ENCODE data around the gene FBXO38. TPM values are rescaled to one million over a fixed set of nuclear protein-coding genes. Genes with fewer than 3 reads are reported as not detected.

FBXO38 gene
- total and polyA plus RNA-seq, 2 donors = 25.1 to 49.9 TPM

DNA sequence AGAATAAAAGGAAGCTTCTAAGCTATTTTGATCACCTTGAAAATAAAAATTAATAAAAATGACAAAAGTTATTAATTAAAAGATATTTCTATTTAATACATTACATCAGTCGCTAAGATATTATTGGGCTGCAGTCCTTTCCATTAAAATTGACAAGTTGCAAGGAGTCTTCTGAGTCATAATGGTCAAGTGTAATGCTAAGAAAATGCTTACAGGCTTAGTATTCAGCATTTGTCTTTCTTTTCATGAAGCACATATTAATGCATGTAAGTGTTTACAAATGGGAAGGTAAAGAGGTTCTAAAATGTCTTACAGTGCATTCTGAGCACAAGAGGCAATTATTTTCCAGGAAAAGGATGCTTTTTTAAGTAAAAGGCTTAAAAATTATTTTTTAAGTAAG is 31.1 kb upstream of the FBXO38 start:
- H3K9me3 ChIP-seq (ENCODE audit: control insufficient read depth in 2 of 2, insufficient read depth in 1 of 2, low read length in 1 of 2) = no peaks in the 10 kb centered on the region
- no peaks in the 10 kb centered on the region for H3K27me3 ChIP-seq (ENCODE audit: control insufficient read depth in 2 of 2, insufficient read depth in 1 of 2, low read length in 1 of 2)
- no peak overlapping the region for H3K27ac ChIP-seq (ENCODE audit: low read depth in 1 of 2, low read length in 1 of 2)
- DNase-seq (ENCODE audit: low read depth in 6 of 9, low spot score in 9 of 9) = no peak
- no peaks in the 10 kb centered on the region for H3K4me1 ChIP-seq (ENCODE audit: control insufficient read depth in 2 of 2, insufficient read depth in 2 of 2, low read length in 2 of 2)
- no peak overlapping the region for H3K4me3 ChIP-seq (ENCODE audit: low read length in 2 of 2)
- 44% methylated on average over 1 of the region's 1 CpG for WGBS
- H3K36me3 ChIP-seq (ENCODE audit: control insufficient read depth in 2 of 2, insufficient read depth in 2 of 2, low read length in 1 of 2) = no peaks in the 10 kb centered on the region

- WGBS = 96% methylated on average over 2 of the region's 2 CpGs
Observed at GRCh38 chr5:148353634-148354033, 30.1 kb upstream of the FBXO38 start.

DNA sequence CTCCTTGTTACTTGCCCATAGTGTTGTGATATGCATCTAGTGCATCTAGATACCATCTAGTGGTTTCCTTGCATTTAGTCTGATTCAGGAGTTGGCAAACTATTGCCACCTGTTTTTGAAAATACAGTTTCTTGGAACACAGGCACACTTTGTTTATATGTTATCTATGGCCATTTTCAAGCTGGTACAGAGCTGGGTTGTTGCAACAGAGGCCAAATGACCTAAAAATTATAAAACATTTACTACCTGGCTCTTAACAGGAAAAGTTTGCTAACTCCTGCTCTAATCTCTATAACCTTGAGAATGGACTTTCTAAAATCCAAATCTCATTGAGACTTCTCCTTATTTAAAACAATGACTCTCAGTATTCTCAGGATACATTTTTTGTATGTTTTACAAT is 19.4 kb upstream of the FBXO38 start:
- no peaks in the 10 kb centered on the region for H3K27me3 ChIP-seq (ENCODE audit: control insufficient read depth in 2 of 2, insufficient read depth in 1 of 2, low read length in 1 of 2)
- no peak for DNase-seq (ENCODE audit: low read depth in 6 of 9, low spot score in 9 of 9)

More at GRCh38 chr5:148353634-148354033, 30.1 kb upstream of the FBXO38 start:
- DNase-seq (ENCODE audit: low read depth in 6 of 9, low spot score in 9 of 9) = no peak
- Histone ChIP-seq H3K4me1 (ENCODE audit: control insufficient read depth in 2 of 2, insufficient read depth in 2 of 2, low read length in 2 of 2) (no peaks in the 10 kb centered on the region), H3K27me3 (ENCODE audit: control insufficient read depth in 2 of 2, insufficient read depth in 1 of 2, low read length in 1 of 2) (no peaks in the 10 kb centered on the region), H3K4me3 (ENCODE audit: low read length in 2 of 2) (no peak overlapping the region), H3K9me3 (ENCODE audit: control insufficient read depth in 2 of 2, insufficient read depth in 1 of 2, low read length in 1 of 2) (no peaks in the 10 kb centered on the region), H3K27ac (ENCODE audit: low read depth in 1 of 2, low read length in 1 of 2) (no peak overlapping the region), H3K36me3 (ENCODE audit: control insufficient read depth in 2 of 2, insufficient read depth in 2 of 2, low read length in 1 of 2) (no peaks in the 10 kb centered on the region)

DNA sequence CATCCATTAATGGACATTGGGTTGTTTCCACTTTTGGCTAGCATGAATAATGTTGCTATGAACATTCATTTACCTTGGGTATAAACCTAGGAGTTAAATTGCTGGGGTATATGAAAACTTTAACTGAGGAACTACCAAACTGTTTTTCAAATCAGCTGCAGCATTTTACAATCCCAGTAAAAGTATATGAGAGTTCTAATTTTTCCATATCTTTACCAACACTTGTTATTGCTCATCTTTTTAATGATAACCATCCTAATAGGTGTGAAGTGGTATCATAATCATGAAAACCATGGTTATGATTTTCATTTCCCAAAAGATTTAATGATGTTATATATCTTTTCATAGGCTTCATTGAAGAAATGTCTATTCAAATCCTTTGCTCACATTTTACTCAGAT is 15.5 kb upstream of the FBXO38 start:
- H3K4me3 ChIP-seq (ENCODE audit: low read length in 2 of 2) = no peak overlapping the region
- no peaks in the 10 kb centered on the region for H3K36me3 ChIP-seq (ENCODE audit: control insufficient read depth in 2 of 2, insufficient read depth in 2 of 2, low read length in 1 of 2)
- H3K9me3 ChIP-seq (ENCODE audit: control insufficient read depth in 2 of 2, insufficient read depth in 1 of 2, low read length in 1 of 2) = no peaks in the 10 kb centered on the region
- H3K4me1 ChIP-seq (ENCODE audit: control insufficient read depth in 2 of 2, insufficient read depth in 2 of 2, low read length in 2 of 2) = no peaks in the 10 kb centered on the region
- no peak overlapping the region for H3K27ac ChIP-seq (ENCODE audit: low read depth in 1 of 2, low read length in 1 of 2)
- no peaks in the 10 kb centered on the region for H3K27me3 ChIP-seq (ENCODE audit: control insufficient read depth in 2 of 2, insufficient read depth in 1 of 2, low read length in 1 of 2)
- DNase-seq (ENCODE audit: low read depth in 6 of 9, low spot score in 9 of 9) = no peak

More for the DNA sequence above, 19.4 kb upstream of the FBXO38 start:
- no peak overlapping the region for H3K4me3 ChIP-seq (ENCODE audit: low read length in 2 of 2)
- no peaks in the 10 kb centered on the region for H3K9me3 ChIP-seq (ENCODE audit: control insufficient read depth in 2 of 2, insufficient read depth in 1 of 2, low read length in 1 of 2)
- no peaks in the 10 kb centered on the region for H3K4me1 ChIP-seq (ENCODE audit: control insufficient read depth in 2 of 2, insufficient read depth in 2 of 2, low read length in 2 of 2)
- no peaks in the 10 kb centered on the region for H3K36me3 ChIP-seq (ENCODE audit: control insufficient read depth in 2 of 2, insufficient read depth in 2 of 2, low read length in 1 of 2)
- no peak overlapping the region for H3K27ac ChIP-seq (ENCODE audit: low read depth in 1 of 2, low read length in 1 of 2)

DNA sequence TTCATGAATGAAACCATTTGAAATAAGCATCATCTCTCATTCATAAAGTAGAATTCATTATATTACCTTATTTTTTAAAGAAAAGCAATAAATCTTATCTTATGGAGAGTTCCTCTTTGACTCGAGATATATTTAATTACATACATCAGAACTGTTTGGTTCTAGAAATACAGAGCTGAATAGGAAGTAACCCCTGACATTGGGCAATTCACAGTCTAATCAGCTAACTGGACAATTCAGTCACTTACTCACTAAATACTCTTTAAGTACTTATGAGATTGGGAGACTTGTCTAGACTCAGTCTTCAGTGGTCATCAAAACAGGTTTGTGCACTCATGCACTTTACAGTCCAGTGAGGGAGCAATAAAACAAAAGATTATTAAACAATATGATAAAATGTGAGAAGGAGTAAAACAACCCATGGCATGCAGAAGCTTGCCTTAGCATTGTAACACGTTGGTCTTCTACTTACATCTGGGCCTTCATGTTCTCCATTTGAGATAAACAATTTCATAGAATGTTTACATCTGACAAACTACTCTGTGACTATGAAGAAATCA is 11.5 kb upstream of the FBXO38 start:
- Histone ChIP-seq H3K36me3 (ENCODE audit: control insufficient read depth in 2 of 2, insufficient read depth in 2 of 2, low read length in 1 of 2) (no peaks in the 10 kb centered on the region), H3K27ac (ENCODE audit: low read depth in 1 of 2, low read length in 1 of 2) (no peak overlapping the region), H3K27me3 (ENCODE audit: control insufficient read depth in 2 of 2, insufficient read depth in 1 of 2, low read length in 1 of 2) (no peaks in the 10 kb centered on the region), H3K4me1 (ENCODE audit: control insufficient read depth in 2 of 2, insufficient read depth in 2 of 2, low read length in 2 of 2) (no peaks in the 10 kb centered on the region), H3K9me3 (ENCODE audit: control insufficient read depth in 2 of 2, insufficient read depth in 1 of 2, low read length in 1 of 2) (no peaks in the 10 kb centered on the region), H3K4me3 (ENCODE audit: low read length in 2 of 2) (no peak overlapping the region)
- WGBS = 76% methylated on average over 2 of the region's 2 CpGs
- no peak for DNase-seq (ENCODE audit: low read depth in 6 of 9, low spot score in 9 of 9)

DNA sequence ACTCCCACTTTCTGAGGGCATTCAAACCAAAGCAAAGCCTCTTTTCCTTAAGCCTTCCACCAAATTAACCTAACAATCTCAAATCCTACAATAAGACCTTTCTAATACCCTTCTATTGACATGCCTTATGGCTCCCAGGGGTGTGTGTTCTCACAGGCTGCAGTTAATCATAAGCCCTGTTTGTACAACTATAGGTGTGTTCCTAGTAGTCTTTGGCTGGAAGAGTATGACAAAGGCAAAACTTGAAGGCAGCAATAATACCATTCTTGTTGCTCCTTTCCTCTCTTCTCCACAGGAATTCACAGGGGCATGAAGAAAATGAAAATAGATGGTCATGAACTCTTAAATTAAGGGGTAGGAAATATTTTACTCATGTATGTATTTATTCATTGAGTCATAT is 10.9 kb upstream of the FBXO38 start:
- Histone ChIP-seq H3K36me3 (ENCODE audit: control insufficient read depth in 2 of 2, insufficient read depth in 2 of 2, low read length in 1 of 2) (no peaks in the 10 kb centered on the region), H3K27me3 (ENCODE audit: control insufficient read depth in 2 of 2, insufficient read depth in 1 of 2, low read length in 1 of 2) (no peaks in the 10 kb centered on the region), H3K4me1 (ENCODE audit: control insufficient read depth in 2 of 2, insufficient read depth in 2 of 2, low read length in 2 of 2) (no peaks in the 10 kb centered on the region), H3K4me3 (ENCODE audit: low read length in 2 of 2) (no peak overlapping the region), H3K9me3 (ENCODE audit: control insufficient read depth in 2 of 2, insufficient read depth in 1 of 2, low read length in 1 of 2) (no peaks in the 10 kb centered on the region), H3K27ac (ENCODE audit: low read depth in 1 of 2, low read length in 1 of 2) (no peak overlapping the region)
- no peak for DNase-seq (ENCODE audit: low read depth in 6 of 9, low spot score in 9 of 9)

- no peaks in the 10 kb centered on the region for H3K9me3 ChIP-seq (ENCODE audit: control insufficient read depth in 2 of 2, insufficient read depth in 1 of 2, low read length in 1 of 2)
- no peak overlapping the region for H3K4me3 ChIP-seq (ENCODE audit: low read length in 2 of 2)
- 86% methylated on average over 3 of the region's 3 CpGs for WGBS
- no peaks in the 10 kb centered on the region for H3K36me3 ChIP-seq (ENCODE audit: control insufficient read depth in 2 of 2, insufficient read depth in 2 of 2, low read length in 1 of 2)
- H3K4me1 ChIP-seq (ENCODE audit: control insufficient read depth in 2 of 2, insufficient read depth in 2 of 2, low read length in 2 of 2) = no peaks in the 10 kb centered on the region
- peak in 7 of 9 donors; percentile 15 to 69 (median 38) for DNase-seq (ENCODE audit: low read depth in 6 of 9, low spot score in 9 of 9)
- no peak overlapping the region for H3K27ac ChIP-seq (ENCODE audit: low read depth in 1 of 2, low read length in 1 of 2)
- no peaks in the 10 kb centered on the region for H3K27me3 ChIP-seq (ENCODE audit: control insufficient read depth in 2 of 2, insufficient read depth in 1 of 2, low read length in 1 of 2)
Observed at GRCh38 chr5:148374690-148375360, 8.9 kb upstream of the FBXO38 start.

- WGBS = 97% methylated on average over 4 of the region's 4 CpGs
Observed at GRCh38 chr5:148376198-148376597, 7.6 kb upstream of the FBXO38 start.

DNA sequence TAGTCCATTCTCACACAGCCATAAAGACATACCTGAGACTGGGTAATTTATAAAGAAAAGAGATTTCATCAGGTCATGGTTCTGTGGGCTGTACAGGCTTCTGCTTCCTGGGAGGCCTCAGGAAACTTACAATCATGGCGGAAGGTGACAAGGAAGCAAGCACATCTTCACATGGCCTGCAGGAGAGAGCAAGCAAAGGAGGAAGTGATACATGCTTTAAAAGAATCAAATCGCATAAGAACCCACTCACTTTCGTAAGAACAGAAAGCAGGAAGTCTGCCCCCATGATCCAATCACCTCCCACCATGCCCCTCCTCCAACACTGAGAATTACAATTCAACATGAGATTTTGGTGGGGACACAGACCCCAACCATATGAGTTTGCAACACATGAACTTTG is 5.1 kb upstream of the FBXO38 start:
- WGBS = 93% methylated on average over 3 of the region's 3 CpGs
- Histone ChIP-seq H3K36me3 (ENCODE audit: control insufficient read depth in 2 of 2, insufficient read depth in 2 of 2, low read length in 1 of 2) (no peaks in the 10 kb centered on the region), H3K4me3 (ENCODE audit: low read length in 2 of 2) (no peak overlapping the region), H3K9me3 (ENCODE audit: control insufficient read depth in 2 of 2, insufficient read depth in 1 of 2, low read length in 1 of 2) (no peaks in the 10 kb centered on the region), H3K27me3 (ENCODE audit: control insufficient read depth in 2 of 2, insufficient read depth in 1 of 2, low read length in 1 of 2) (no peaks in the 10 kb centered on the region), H3K27ac (ENCODE audit: low read depth in 1 of 2, low read length in 1 of 2) (no peak overlapping the region), H3K4me1 (ENCODE audit: control insufficient read depth in 2 of 2, insufficient read depth in 2 of 2, low read length in 2 of 2) (no peaks in the 10 kb centered on the region)
- DNase-seq (ENCODE audit: low read depth in 6 of 9, low spot score in 9 of 9) = no peak

More at GRCh38 chr5:148376198-148376597, 7.6 kb upstream of the FBXO38 start:
- no peak for DNase-seq (ENCODE audit: low read depth in 6 of 9, low spot score in 9 of 9)
- no peaks in the 10 kb centered on the region for H3K4me1 ChIP-seq (ENCODE audit: control insufficient read depth in 2 of 2, insufficient read depth in 2 of 2, low read length in 2 of 2)
- no peaks in the 10 kb centered on the region for H3K36me3 ChIP-seq (ENCODE audit: control insufficient read depth in 2 of 2, insufficient read depth in 2 of 2, low read length in 1 of 2)
- H3K9me3 ChIP-seq (ENCODE audit: control insufficient read depth in 2 of 2, insufficient read depth in 1 of 2, low read length in 1 of 2) = no peaks in the 10 kb centered on the region
- no peak overlapping the region for H3K4me3 ChIP-seq (ENCODE audit: low read length in 2 of 2)
- no peaks in the 10 kb centered on the region for H3K27me3 ChIP-seq (ENCODE audit: control insufficient read depth in 2 of 2, insufficient read depth in 1 of 2, low read length in 1 of 2)
- no peak overlapping the region for H3K27ac ChIP-seq (ENCODE audit: low read depth in 1 of 2, low read length in 1 of 2)

Measured in thymus (tissue), 11 donors.